HG03060 (cell line): ENCODE measurements around the gene CD226.
A peak's percentile ranks its signal among the peaks of the same experiment; 100 is the strongest.
"Not testable (repeated sequence)": the region's sequence is repeated elsewhere in the genome, so short reads cannot be mapped to it uniquely, and the experiment has no call there.

Experiments used
- ATAC-seq: cut with Tn5 transposase; IDR thresholded peaks from one replicate; pipeline ENCODE4 v1.9.1; 2021; ENCODE audit warnings: low read depth, moderate number of reproducible peaks; ENCODE audit not compliant: unreplicated experiment

CD226 gene

DNA sequence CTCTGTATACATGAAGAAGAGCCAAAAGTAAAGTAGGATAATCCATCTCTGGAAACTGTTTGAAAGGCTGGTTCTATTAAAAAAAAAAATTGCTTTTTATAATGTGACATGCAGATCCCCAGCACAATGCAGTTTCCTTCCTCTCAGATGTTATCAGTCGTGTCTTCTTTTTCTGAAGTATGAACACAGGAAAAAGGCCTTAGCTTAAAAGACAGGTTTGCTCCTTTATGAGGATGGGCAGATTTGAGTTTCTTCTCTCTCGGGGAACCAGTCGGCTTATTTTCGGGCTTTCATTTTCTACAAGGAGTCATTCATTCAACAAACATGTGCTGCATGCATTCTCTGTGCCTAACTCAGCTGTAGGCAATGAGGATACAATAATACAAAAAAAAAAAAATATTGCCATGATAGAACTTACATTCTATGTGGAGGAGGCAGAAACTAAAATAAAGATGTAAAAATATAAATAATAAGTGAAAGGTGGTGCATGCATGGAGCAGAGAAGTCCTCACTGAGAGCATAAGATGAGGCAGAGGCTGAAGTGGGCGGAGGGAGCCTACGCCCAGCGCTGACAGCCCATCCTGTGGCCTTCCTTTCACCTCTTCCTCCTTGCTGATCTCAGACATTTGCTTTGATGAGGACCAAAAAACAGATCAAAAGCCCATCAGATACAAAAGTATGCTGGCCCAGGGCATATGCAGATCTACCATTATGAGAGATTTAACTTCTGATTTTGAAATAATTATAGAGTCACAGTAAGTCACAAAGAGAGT, at the start of gene CD226:
Gene CD226 (minus strand): TSS at position 513 of the 773 bp plus-strand sequence. CDS start 467 bp downstream, at position 46.
- peak; percentile 26 for ATAC-seq

DNA sequence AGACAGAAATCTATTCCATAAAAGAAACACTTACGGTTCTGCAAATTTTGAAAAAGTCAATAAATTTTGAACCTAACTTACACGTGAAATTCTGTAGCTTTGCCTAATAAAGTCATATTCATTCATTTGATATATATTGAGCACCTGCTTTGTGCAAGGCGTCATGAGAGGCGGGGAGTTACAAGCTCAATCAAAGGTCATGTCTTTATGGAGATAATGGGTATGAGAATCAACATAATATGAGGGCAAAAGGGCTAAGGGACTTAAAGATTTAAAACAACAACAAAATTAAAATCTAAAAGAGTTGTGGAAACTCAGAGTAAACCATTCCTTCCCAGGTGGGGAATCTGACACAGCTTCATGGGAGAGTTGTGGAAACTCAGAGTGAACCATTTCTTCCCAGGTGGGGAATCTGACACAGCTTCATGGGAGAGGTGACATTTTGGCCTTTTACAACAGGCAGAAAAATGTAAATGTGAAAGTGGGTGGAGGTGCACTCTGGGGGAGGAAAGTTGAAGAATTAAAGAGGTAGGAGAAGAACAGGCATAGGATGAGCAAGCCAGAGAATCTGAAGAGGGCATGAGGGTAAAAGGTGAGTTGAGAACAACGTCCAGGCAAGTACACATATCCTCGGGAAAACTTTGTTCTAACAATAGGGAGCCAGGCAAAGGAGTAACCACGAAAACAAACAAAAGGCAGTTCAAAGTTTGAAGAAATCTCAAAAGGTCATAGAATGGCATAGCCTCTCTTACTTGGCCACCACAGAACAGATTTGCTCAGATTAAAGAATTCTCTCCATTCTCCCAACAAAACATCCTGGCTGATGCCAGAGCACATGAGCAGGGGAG, 49.5 kb upstream of the CD226 start:
- no peak for ATAC-seq

DNA sequence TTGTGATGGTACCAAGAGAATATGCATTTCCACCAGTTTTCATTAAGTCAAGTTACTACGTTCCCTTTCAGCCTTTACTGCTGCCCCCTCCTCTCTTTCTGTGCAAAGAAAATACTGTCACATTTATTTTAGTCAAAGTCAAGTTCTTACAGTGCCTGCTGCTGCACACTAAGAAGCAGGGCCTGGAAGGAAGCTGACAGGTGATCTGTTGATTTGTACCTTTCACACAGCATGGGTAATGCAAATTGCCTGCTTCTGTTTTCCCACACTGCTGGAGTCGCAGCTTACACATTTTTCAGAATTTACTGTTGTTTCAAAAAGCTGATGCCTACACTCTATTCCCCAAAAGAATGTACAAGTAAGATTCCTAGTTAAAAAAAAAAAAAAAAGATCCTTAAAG, 48.7 kb upstream of the CD226 start:
- no peak for ATAC-seq

DNA sequence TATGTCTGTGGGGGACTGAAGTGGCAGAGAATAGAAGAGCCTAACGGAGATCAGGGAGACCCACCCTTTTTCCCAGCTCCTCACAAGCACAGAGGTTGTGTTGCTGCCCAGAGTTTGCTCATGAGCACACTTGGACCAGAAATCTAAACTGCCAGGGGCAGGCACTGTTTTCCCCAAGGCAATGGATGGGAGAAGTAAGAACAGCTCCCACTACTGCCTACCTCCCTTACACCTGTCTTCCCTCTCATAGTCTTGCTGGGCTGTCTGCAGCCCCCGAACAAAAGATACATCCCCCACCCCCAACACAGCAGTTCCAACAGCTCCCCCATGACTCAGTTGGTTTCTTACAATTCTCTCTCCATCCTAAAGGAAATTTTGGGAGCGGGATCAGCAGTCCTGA, 48.1 kb upstream of the CD226 start:
- ATAC-seq, result no peak

DNA sequence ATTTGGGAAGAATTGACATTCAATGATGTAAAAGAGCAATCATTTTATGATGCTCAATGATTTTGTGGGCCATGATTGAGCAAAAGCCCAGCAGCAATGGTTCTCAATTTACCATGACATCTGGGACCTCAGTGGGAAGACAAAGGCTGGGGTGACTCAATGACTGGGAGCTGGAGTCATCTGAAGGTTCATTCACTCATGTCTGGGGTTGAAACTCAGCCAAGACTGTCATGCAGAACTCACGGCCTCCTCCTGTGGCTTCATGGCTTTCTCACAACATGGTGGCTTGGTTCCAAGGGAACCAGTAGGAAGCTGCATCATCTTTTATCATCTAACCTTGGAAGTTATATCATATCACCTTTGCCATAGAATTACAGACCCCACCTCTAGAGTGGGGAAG, 45.1 kb upstream of the CD226 start:
- no peak for ATAC-seq

DNA sequence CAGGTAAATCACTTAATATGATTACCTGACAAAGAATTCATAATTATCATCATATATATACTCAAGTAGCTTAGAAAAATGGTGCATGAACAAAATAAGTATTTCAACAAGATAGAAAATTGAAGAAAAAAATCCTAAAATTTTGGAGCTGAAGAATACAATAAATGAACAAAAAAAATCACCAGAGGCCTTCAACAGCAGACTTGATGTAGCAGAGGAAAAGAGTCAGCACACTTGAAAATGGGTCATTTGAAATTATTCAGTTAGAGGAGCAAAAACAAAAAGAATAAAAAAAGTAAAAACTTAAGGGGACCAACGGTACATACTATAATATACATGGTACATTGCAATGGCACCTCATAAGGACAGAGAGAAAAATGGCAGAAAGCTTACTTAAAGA, 40.2 kb upstream of the CD226 start:
- ATAC-seq, result no peak

DNA sequence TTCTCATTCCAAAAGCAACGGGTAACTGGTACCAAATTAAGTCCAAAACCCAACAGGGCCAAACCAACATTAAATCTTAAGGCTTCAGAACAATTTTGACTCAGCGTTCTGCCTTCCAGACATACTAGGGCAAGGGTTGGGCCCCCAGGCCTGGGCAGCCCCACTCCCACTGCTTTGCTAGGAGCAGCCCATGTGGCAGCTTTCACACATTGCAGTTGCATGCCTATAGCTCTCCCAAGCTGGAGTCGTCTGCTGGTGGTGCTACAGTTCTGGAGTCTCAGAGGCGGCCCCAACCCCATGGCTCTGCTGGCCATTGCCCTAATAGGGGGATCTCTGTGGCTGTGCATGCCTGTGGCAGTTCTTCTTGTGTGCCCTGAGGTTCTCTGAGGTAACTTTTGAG, 37.6 kb upstream of the CD226 start:
- no peak for ATAC-seq

DNA sequence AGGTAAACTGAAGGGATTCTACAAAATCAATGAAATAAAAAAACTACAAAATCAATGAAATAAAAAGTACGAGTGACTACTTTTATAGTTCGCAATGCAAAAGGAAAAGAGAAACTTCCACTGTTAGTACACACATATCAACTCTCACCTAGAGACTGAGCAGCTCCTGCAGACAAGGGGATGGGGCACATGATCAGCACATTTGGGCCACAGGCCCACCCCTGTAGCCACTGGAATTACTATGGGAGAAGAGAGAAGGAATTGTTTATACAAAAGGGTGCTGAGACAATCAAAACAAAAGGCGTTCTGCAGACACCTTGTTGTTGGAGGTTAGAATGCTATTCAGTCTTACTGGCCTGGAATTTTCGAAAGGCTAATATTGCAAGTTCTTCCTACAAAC, 34.7 kb upstream of the CD226 start:
- no peak for ATAC-seq

DNA sequence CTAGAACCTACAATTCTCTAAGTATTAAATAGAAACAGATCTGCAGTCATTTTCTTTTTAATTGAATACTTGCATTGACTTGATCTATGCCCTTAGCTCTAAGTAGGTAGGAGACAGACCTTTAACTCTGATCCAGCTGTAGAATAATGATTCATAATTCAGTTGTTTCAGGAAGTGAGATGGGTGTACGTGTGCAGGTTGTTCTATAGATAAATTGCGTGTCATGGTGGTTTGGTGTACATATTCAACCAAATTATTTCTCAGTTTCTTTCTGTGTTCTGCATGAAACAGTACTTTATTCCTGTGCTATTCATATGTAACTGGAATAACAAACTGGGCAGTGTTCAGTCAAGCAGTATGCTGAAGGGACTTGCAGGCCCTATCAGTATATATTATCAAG, 34.3 kb upstream of the CD226 start:
- peak; percentile 59 for ATAC-seq

DNA sequence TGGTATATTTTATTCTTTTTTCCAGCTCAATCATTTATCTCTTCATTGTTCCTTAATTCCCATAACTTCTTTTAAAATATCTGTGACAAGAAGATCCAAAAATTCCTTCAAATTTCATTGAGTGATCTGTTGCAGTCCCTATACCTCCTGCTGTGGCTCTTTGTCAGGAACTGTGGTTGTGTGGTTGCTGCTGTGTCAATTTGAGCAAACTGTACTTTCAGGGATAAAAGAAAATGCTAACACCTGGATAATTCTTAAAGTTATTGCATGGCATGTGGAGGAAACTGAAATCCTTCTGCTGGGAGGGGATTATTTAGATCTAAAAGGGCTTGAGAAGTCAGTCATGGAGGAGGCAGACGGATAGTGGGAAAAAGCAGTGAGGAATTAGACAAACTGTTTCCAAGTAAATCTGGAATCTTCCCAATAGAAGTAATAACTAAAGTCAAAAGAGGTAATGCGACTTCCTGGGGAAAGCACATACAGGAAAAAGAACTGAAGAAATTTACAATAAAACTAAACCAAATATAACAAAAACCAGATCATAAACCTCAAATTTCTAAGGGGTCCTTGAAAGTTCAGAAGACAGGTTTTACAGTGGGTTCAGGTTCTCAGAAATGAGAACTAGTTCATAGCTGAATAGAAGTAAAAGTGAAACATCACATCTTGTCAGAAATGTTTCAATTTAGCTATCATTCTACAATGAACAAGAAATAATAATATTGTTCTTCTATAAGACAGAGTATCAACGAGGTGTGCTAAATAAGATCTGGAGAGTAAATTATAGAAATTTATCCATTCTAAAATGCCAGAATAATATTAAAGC, 33.5 kb upstream of the CD226 start:
- ATAC-seq, result no peak

DNA sequence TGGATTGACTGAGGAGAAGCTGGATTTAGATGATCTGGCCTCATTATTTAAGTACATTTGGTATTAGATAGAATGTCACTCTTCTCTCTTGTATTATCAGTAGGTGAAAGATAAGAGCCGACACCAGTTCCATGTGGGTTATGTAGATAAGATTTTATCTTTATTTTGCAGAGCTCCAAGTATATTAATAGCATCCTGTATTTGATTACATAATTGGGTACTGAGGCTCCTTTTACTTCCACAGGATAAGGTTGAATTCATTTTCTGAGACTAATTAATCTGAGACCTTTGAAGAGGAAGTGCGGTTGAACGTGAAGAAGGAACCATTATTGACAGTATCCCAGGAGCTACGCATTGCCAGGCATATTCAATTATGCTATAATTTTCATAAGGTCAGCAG, 32.8 kb upstream of the CD226 start:
- no peak for ATAC-seq

DNA sequence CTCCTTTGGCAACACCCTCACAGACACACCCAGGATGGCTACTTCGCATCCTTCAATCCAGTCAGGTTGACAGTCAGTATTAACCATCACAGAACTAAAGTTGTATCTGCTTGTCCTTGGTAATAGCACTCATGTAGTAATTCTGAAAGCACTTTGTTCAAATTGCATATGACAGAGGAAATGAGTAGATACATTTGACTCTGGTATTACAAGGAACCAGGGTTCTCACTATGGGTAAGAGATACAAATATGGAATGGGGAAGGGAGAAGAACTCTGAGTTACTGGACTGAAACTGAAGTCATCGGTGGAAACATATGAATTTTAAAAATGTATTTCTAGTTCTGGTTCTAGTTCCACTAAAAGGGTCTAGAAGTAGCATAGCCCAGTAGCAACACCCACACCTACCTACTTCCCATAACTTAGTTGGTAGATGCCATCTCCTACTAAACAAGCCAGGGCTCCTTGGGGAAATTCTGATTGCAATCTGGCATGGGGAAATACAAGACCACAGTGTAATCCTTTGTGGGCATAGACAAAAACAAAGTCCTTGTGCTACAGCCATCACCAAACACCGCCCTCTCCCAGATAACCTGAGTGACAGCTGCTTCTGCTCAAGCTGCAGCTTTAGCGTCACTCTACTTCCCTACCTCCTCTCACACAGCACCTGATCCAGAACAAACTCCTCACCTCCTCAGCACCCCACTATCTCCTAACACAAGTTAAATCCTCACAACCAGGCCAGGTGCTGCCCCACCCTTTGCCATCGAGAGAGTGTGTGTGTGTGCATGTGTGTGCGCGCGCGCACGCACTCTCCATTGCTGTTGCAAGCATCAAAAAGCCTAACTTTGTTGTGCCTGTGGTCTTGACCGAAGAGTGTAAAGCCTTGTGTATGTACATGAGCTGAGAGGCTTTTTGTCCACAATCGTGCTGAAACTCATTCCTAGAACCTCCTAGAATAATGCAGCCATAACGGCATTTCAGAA, 31.4 kb upstream of the CD226 start:
- peak; percentile 55 for ATAC-seq

DNA sequence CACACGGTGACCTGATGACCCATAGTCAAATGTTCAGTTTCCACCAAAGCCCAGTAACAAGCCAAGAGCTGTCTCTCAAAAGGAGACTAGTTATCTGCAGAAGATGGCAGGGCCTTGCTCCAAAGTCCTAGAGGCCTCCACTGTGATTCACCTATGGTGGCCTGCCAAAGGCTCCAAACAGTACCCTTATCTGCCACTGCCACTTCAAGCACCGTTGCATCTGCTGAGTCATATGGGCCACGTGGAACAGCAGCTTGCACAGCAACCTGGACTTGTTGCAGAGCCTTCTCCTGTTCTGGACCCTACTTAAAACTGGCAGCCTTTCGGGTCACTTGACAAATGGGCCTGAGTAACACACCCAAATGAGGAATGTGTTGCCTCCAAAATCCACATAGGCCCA, 27.6 kb upstream of the CD226 start:
- ATAC-seq, result not testable (repeated sequence)

DNA sequence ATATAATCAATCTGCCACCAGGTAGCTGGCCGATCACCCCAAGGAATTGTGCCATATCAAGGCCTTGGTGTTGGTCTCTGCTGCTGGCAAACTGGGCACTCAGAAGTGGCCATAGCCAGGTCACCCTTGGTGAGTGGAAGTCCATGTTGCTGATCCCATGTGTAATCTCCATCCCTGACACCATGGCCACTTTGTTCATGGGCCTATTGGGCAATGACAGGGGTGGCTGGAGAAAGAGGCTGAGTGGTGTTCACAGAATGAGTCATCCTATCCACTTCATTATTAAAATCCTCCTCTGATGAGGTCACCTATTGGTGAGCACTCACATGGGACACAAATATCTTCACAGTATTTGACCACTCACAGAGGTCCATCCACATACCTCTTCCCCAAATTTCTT, 26.7 kb upstream of the CD226 start:
- no peak for ATAC-seq

DNA sequence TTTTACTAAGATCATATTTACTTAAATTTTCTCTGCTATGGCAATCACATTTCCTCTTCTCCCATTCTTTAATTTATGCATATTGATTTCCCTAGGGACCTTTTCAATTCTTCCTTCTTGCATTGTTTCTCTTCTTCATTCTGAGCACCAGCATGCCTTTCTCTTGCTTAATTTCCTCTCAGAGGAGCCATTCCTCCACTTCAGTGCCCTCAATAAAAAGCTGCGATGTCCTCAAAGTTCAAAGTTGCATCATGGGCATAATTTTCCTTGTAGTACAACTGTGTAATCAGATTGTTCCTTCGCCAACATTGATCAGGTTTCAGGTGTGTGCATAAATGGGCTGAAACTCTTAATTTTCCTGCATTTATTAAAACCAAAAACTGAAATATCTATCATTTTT, 21.8 kb upstream of the CD226 start:
- ATAC-seq, result no peak

DNA sequence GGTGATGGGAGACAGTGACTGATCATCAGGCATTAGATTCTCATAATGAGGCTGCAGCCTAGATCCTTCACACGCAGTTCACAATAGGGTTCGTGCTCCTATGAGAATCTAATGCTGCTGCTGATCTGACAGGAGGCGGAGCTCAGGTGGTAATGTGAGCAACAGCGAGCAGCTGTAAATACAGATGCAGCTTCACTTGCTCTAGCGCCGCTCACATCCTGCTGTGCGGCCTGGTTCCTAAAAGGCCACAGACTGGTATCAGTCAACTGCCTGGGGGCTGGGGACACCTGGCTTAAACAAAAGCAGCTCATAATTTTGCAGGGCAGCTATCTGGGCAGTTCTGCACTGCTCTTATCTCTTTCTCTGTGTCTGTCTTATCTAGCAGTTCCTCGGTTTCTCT, 20.4 kb upstream of the CD226 start:
- peak; percentile 90 for ATAC-seq

DNA sequence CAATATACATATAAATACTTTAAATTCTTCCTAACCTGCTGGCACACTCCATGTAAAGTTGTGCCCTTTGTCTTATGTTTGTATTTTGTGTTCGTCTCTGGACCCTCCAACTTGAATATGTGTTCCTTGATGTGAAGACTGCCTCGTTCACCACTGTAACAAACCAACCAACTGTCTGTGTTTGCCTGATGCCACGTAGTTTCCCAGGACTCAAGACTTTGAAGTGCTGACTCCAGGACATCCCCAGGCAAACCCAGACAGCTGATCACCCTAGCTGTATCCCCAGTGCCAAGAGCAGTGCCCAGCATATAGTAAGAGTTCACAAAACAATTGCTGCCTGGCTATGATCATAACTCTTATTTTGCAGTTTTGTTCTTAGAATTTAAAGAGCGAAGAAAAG, 15.5 kb upstream of the CD226 start:
- ATAC-seq, result no peak

DNA sequence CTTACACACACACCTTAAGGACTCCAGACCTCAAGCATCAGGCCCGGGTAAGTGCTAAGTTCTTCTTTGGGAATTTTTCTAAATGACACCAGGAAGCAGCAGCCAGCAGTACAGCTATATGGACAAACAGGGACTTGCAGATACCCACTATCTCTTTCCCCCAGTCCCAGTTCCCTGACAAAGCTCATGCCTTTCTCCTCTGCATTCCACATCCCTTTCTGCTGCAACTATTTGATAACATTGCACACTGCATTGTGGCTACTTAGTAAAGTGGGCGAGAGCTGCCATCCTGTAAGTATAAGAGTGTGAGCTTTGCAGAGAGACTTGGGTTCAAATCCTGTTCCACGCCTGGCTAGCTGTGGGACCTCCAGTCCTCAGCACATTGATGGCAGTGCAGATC, 14.0 kb upstream of the CD226 start:
- ATAC-seq, result no peak

DNA sequence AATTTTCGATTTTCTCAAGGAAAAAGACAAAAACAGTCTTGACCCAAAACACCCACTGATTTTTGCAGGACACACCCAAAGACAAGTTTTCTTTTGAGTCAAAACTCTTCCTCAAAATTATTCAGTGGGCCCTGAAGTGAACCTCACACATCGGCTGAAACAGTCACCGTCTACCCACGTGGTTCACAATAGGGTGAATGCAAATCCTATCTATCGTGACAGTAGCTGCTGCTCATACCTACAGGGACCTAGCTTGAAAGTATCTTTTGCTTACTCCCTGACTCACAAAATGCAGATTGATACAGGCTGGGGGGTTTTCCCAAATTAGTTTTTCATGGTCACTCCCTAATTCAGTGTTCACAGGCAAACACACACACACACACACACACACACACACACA, 10.7 kb upstream of the CD226 start:
- ATAC-seq, result peak; percentile 63

DNA sequence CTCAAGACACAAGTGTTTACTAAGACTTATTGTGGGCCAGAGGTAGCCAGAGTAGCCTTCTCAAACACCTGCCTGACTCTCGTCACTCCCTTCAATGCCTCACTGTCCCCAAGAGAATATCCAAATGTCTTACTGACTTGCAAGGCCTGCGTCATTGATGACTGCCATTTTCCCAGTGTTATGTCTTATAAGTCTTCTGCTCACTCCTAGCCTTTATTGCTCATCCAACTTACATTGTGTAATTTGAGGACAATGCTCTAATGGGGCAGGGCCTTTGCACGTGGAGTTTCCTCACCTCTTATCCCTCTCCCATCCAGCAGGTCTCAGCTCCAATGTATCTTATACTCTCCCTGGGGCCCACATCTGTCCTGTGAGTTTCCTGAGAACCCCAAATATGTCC, 10.1 kb upstream of the CD226 start:
- ATAC-seq, result no peak
